HepG2 (cell line): ENCODE data around the gene TAF8. TPM values are rescaled to one million over a fixed set of nuclear protein-coding genes. Genes with fewer than 3 reads are reported as not detected.
A peak's percentile ranks its signal among the peaks of the same experiment; 100 is the strongest.

Experiments
- ADNP ChIP-seq: sonication (generic); formaldehyde crosslinking; IDR thresholded peaks from 2 replicates; pipeline ENCODE4 v1.4.0; 2020; ENCODE audit warnings: missing genetic modification reagents
- ATF1 ChIP-seq: IDR thresholded peaks from 2 replicates; pipeline ENCODE4 v1.6.1; 2016; ENCODE audit warnings: mild to moderate bottlenecking, control low read depth
- EP300 ChIP-seq, 3 experiments: sonication (generic) in 1 of 3; formaldehyde crosslinking in 1 of 3; IDR thresholded peaks; 2 replicates each; pipeline versions ENCODE4 v1.5.1 to v1.6.1; 2011 to 2020; ENCODE audit warnings: low read depth in 2 of 3, low read length in 2 of 3, borderline replicate concordance in 1 of 3, improper control_type of control experiment in 1 of 3, mild to moderate bottlenecking in 1 of 3, missing genetic modification reagents in 1 of 3, moderate library complexity in 1 of 3
- FOXA3 ChIP-seq: IDR thresholded peaks from 2 replicates; pipeline ENCODE4 v1.6.1; 2016; ENCODE audit warnings: missing genetic modification reagents, missing compliant biosample characterization
- GFI1 ChIP-seq: sonication (generic); formaldehyde crosslinking; IDR thresholded peaks from 2 replicates; pipeline ENCODE4 v1.5.0; 2020; ENCODE audit warnings: missing genetic modification reagents, mild to moderate bottlenecking, borderline replicate concordance
- KDM1A ChIP-seq: IDR thresholded peaks from 2 replicates; pipeline ENCODE4 v1.6.1; 2016; ENCODE audit warnings: missing compliant biosample characterization
- POLR2AphosphoS2 ChIP-seq: IDR thresholded peaks from 2 replicates; pipeline ENCODE4 v1.6.1; 2011; ENCODE audit warnings: low read depth, low read length, improper control_type of control experiment
- PRMT3 ChIP-seq: sonication (generic); formaldehyde crosslinking; IDR thresholded peaks from 2 replicates; pipeline ENCODE4 v1.8.1; 2022; ENCODE audit warnings: low read depth, mild to moderate bottlenecking, moderate library complexity, missing genetic modification reagents, borderline replicate concordance
- RFX1 ChIP-seq: fragments of 450-650 bp; IDR thresholded peaks from 2 replicates; pipeline ENCODE4 v1.6.1; 2017
- SP4 ChIP-seq: sonication (generic); formaldehyde crosslinking; IDR thresholded peaks from 2 replicates; pipeline ENCODE4 v1.8.1; 2023; ENCODE audit warnings: mild to moderate bottlenecking, missing genetic modification reagents
- SPEN ChIP-seq: sonication (generic); formaldehyde crosslinking; IDR thresholded peaks from 2 replicates; pipeline ENCODE4 v1.5.1; 2020; ENCODE audit warnings: low read depth, mild to moderate bottlenecking, missing genetic modification reagents
- WIZ ChIP-seq: sonication (generic); formaldehyde crosslinking; IDR thresholded peaks from 2 replicates; pipeline ENCODE4 v1.5.1; 2020; ENCODE audit warnings: mild to moderate bottlenecking, missing genetic modification reagents
- ZFP41 ChIP-seq: sonication (generic); formaldehyde crosslinking; IDR thresholded peaks from 2 replicates; pipeline ENCODE4 v1.4.0; 2020; ENCODE audit warnings: mild to moderate bottlenecking, missing genetic modification reagents, borderline replicate concordance
- ZMAT3 ChIP-seq: sonication (generic); formaldehyde crosslinking; conservative IDR thresholded peaks from 2 replicates; pipeline ENCODE4 v1.7.0; 2021; ENCODE audit warnings: missing genetic modification reagents
- ZNF251 ChIP-seq: sonication (generic); formaldehyde crosslinking; IDR thresholded peaks from 2 replicates; pipeline ENCODE4 v1.9.0; 2021; ENCODE audit warnings: mild to moderate bottlenecking, missing genetic modification reagents
- ZNF326 ChIP-seq: sonication (generic); formaldehyde crosslinking; IDR thresholded peaks from 2 replicates; pipeline ENCODE4 v1.4.0; 2020; ENCODE audit warnings: missing genetic modification reagents, borderline replicate concordance
- ZNF34 ChIP-seq: sonication (generic); formaldehyde crosslinking; IDR thresholded peaks from 2 replicates; pipeline ENCODE4 v1.4.0; 2020; ENCODE audit warnings: mild to moderate bottlenecking, missing genetic modification reagents, borderline replicate concordance
- ZNF432 ChIP-seq: sonication (generic); formaldehyde crosslinking; IDR thresholded peaks from 2 replicates; pipeline ENCODE4 v1.5.0; 2020; ENCODE audit warnings: missing genetic modification reagents, mild to moderate bottlenecking, borderline replicate concordance
- ZNF572 ChIP-seq: sonication (generic); formaldehyde crosslinking; IDR thresholded peaks from 2 replicates; pipeline ENCODE4 v1.5.1; 2020; ENCODE audit warnings: mild to moderate bottlenecking, missing genetic modification reagents
- ZNF644 ChIP-seq: IDR thresholded peaks from 2 replicates; pipeline ENCODE4 v1.6.1; 2016; ENCODE audit warnings: low read depth
- ZNF747 ChIP-seq: sonication (generic); formaldehyde crosslinking; IDR thresholded peaks from 2 replicates; pipeline ENCODE4 v1.8.1; 2023; ENCODE audit warnings: missing genetic modification reagents, mild to moderate bottlenecking, borderline replicate concordance
- ZNF850 ChIP-seq: sonication (generic); formaldehyde crosslinking; conservative IDR thresholded peaks from 2 replicates; pipeline ENCODE4 v1.9.0; 2021; ENCODE audit warnings: mild to moderate bottlenecking, missing genetic modification reagents
- polyA plus RNA-seq, 8 experiments: library from polyadenylated mRNA; depleted of rRNA in 3 of 8; stranded (reverse) in 7 of 8; unstranded in 1 of 8; fragments of >200 nt; fragmentation: Illumina TruSeq in 4 of 8; extraction: Trizol in 4 of 8; gene quantifications; 2 replicates each; pipeline versions ENCODE4 v1.2.1 to v1.2.3, GENCODE V29; 2011 to 2016; ENCODE audit warnings: low read depth in 4 of 8, missing spikeins in 1 of 8, mixed read lengths in 1 of 8; ENCODE audit not compliant: insufficient read depth in 1 of 8
- total RNA-seq, 5 experiments: library from RNA; depleted of rRNA; stranded (reverse); fragments of >200 nt; fragmentation: Illumina TruSeq; extraction: Trizol; gene quantifications; 2 replicates each; pipeline ENCODE4 v1.2.3, GENCODE V29; 2016; ENCODE audit warnings: low read depth in 1 of 5
- TF ChIP-seq, protein P1 (sequence below): sonication (generic); formaldehyde crosslinking; IDR thresholded peaks from 2 replicates; pipeline ENCODE4 v1.4.0; 2020; ENCODE audit warnings: missing genetic modification reagents, borderline replicate concordance
- TF ChIP-seq, protein P2 (sequence below): sonication (generic); formaldehyde crosslinking; IDR thresholded peaks from 2 replicates; pipeline ENCODE4 v1.4.0; 2020; ENCODE audit warnings: missing genetic modification reagents
- TF ChIP-seq, protein P3 (sequence below): sonication (generic); IDR thresholded peaks from 2 replicates; pipeline ENCODE4 v1.6.1; 2016; ENCODE audit warnings: low read depth, borderline replicate concordance

TAF8 gene
- total and polyA plus RNA-seq, 2 of the 13 experiments (the other 11 are each of a cell fraction or from before 2014, with no cell fraction given), result 25.2 to 25.8 TPM

DNA sequence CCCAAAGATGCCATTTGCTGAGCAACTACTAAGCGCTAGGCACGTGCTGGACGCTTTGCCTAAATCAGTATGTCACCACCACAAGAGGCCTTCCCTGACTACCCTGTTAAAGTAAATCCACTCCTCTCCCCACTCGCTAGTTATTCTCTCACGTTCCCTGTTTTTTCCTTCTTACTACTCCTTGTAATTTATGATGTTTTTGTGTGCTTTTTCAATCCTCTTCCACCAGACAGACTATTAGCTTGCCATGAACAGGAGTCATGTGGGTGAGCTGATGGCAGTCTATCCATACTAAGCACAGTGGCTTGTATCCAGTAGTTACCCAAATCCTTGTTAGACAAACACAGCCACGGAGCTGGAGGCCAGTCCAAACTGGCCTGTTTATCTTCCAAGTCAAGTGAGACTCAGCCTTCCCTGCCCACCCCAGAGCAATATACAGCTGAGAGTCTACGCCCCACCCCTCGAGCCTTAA, 50.9 kb downstream of the TAF8 start (continued):
- TF ChIP-seq PRMT3 (CRISPR knock-in tag) (no peak), ZFP41 (CRISPR knock-in tag) (no peak), ZNF251 (no peak), ZNF432 (CRISPR knock-in tag) (no peak), ADNP (CRISPR knock-in tag) (no peak), SPEN (no peak), WIZ (CRISPR knock-in tag) (no peak), GFI1 (CRISPR knock-in tag) (peak; percentile 52; the same call in 1 of the 2 replicates), KDM1A (CRISPR knock-in tag) (no peak), ZNF326 (CRISPR knock-in tag) (no peak), POLR2AphosphoS2 (no peak), ZNF34 (CRISPR knock-in tag) (no peak), ZNF572 (CRISPR knock-in tag) (no peak), RFX1 (peak; percentile 34; the same call in 1 of the 2 replicates), ATF1 (no peak), ZMAT3 (CRISPR knock-in tag) (no peak), EP300 (IDR thresholded peaks at IDR 0.05; ENCODE audit: low read depth in 2 of 2, low read length in 2 of 2) (no peak), EP300 (CRISPR knock-in tag; IDR thresholded peaks at IDR 0.05; ENCODE audit: borderline replicate concordance) (no peak), SP4 (CRISPR knock-in tag) (no peak), ZNF644 (0 out of 2 replicates have a peak, but pooled peaks have one; percentile 17), FOXA3 (CRISPR knock-in tag) (peak; percentile 35), ZNF850 (no peak), ZNF747 (CRISPR knock-in tag) (no peak)
- TF ChIP-seq, protein P1, sequence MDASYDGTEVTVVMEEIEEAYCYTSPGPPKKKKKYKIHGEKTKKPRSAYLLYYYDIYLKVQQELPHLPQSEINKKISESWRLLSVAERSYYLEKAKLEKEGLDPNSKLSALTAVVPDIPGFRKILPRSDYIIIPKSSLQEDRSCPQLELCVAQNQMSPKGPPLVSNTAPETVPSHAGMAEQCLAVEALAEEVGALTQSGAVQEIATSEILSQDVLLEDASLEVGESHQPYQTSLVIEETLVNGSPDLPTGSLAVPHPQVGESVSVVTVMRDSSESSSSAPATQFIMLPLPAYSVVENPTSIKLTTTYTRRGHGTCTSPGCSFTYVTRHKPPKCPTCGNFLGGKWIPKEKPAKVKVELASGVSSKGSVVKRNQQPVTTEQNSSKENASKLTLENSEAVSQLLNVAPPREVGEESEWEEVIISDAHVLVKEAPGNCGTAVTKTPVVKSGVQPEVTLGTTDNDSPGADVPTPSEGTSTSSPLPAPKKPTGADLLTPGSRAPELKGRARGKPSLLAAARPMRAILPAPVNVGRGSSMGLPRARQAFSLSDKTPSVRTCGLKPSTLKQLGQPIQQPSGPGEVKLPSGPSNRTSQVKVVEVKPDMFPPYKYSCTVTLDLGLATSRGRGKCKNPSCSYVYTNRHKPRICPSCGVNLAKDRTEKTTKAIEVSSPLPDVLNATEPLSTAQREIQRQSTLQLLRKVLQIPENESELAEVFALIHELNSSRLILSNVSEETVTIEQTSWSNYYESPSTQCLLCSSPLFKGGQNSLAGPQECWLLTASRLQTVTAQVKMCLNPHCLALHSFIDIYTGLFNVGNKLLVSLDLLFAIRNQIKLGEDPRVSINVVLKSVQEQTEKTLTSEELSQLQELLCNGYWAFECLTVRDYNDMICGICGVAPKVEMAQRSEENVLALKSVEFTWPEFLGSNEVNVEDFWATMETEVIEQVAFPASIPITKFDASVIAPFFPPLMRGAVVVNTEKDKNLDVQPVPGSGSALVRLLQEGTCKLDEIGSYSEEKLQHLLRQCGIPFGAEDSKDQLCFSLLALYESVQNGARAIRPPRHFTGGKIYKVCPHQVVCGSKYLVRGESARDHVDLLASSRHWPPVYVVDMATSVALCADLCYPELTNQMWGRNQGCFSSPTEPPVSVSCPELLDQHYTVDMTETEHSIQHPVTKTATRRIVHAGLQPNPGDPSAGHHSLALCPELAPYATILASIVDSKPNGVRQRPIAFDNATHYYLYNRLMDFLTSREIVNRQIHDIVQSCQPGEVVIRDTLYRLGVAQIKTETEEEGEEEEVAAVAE, result no peak
- TF ChIP-seq, protein P2, sequence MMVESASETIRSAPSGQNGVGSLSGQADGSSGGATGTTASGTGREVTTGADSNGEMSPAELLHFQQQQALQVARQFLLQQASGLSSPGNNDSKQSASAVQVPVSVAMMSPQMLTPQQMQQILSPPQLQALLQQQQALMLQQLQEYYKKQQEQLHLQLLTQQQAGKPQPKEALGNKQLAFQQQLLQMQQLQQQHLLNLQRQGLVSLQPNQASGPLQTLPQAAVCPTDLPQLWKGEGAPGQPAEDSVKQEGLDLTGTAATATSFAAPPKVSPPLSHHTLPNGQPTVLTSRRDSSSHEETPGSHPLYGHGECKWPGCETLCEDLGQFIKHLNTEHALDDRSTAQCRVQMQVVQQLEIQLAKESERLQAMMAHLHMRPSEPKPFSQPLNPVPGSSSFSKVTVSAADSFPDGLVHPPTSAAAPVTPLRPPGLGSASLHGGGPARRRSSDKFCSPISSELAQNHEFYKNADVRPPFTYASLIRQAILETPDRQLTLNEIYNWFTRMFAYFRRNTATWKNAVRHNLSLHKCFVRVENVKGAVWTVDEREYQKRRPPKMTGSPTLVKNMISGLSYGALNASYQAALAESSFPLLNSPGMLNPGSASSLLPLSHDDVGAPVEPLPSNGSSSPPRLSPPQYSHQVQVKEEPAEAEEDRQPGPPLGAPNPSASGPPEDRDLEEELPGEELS (CRISPR knock-in tag), result no peak
- TF ChIP-seq, protein P3, sequence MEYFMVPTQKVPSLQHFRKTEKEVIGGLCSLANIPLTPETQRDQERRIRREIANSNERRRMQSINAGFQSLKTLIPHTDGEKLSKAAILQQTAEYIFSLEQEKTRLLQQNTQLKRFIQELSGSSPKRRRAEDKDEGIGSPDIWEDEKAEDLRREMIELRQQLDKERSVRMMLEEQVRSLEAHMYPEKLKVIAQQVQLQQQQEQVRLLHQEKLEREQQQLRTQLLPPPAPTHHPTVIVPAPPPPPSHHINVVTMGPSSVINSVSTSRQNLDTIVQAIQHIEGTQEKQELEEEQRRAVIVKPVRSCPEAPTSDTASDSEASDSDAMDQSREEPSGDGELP, result 0 out of 2 replicates have a peak, but pooled peaks have one; percentile 44
- TF ChIP-seq, all 625 proteins: peak for 20
